ENCODE results near the gene SLC35A4.
A peak's percentile ranks its signal among the peaks of the same experiment; 100 is the strongest.
"Not testable (repeated sequence)": the region's sequence is repeated elsewhere in the genome, so short reads cannot be mapped to it uniquely, and the experiment has no call there.

Gene SLC35A4

GRCh38 chr5:140591747-140592372, 27.2 kb downstream of the SLC35A4 start:
- no peak for DNase-seq (ENCODE audit: low spot score)

DNA sequence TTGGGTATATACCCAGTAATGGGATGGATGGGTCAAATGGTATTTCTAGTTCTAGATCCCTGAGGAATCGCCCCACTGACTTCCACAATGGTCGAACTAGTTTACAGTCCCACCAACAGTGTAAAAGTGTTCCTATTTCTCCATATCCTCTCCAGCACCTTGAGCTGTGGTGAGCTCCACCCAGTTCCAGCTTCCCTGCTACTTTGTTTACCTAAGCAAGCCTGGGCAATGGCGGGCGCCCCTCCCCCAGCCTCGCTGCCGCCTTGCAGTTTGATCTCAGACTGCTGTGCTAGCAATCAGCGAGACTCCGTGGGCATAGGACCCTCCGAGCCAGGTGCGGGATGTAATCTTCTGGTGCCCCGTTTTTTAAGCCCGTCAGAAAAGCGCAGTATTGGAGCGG, 28.4 kb downstream of the SLC35A4 start:
- DNase-seq (ENCODE audit: low spot score) = not testable (repeated sequence)

- no peak for DNase-seq (ENCODE audit: low spot score)
Measured at GRCh38 chr5:140594169-140594568, 29.5 kb downstream of the SLC35A4 start.

- no peak for DNase-seq (ENCODE audit: low spot score)
Measured at GRCh38 chr5:140595538-140596300, 31.1 kb downstream of the SLC35A4 start.

DNA sequence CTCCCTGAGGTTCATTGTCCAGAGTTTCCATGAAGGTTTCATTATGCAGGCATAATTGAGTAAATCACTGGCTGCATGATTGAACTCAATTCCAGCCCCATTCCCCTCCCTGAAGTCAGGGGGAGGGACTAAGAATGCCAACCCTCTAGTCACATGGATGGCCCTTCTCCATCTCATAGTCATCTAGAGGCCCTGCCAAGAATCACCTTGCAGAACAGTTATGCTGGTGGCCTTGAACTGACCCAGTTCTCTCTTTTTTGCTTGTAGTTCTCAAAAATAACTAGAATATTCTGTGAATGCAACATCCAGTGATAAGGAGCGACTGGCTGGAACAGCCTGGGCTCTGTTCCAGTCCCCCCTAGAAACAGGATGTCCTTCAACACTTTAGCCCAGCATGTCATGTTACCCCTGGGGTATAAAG, 31.7 kb downstream of the SLC35A4 start:
- DNase-seq (ENCODE audit: low spot score) = no peak

GRCh38 chr5:140598836-140599235, 34.2 kb downstream of the SLC35A4 start:
- no peak for DNase-seq (ENCODE audit: low spot score)

DNA sequence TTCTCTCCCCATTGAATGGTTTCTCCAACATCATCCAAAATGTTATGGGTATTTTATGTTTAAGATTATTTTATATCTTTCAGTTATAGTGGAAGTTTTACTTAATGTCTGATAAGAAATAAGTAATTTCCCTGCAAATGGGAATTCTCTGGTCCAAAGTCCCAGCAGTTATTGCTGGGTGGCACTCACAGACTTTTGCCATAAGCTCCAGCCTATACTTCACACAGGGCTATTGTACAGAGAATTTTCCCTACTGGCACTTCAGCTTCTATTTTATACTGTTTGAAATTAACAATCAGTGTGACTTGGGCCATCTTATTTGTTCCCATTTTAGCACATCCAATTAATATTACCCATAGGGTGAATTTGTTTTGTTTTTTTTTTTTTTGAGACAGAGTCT, 35.5 kb downstream of the SLC35A4 start:
- DNase-seq (ENCODE audit: low spot score) = no peak

- no peak for DNase-seq (ENCODE audit: low spot score)
Measured at GRCh38 chr5:140602147-140602546, 37.5 kb downstream of the SLC35A4 start.

DNA sequence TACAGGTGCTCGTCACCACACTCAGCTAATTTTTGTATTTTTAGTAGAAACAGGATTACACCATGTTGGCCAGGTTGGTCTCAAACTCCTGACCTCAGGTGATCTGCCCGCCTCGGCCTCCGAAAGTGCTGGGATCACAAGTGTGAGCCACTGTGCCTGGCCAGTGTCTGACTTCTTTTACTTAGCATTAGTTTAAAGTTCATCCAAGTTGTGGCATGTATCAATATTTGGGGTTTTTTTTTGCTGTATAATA, 38.7 kb downstream of the SLC35A4 start:
- not testable (repeated sequence) for DNase-seq (ENCODE audit: low spot score)

GRCh38 chr5:140603734-140604133, 39.1 kb downstream of the SLC35A4 start:
- DNase-seq (ENCODE audit: low spot score) = no peak

GRCh38 chr5:140605879-140606278, 41.3 kb downstream of the SLC35A4 start:
- DNase-seq (ENCODE audit: low spot score) = no peak

DNA sequence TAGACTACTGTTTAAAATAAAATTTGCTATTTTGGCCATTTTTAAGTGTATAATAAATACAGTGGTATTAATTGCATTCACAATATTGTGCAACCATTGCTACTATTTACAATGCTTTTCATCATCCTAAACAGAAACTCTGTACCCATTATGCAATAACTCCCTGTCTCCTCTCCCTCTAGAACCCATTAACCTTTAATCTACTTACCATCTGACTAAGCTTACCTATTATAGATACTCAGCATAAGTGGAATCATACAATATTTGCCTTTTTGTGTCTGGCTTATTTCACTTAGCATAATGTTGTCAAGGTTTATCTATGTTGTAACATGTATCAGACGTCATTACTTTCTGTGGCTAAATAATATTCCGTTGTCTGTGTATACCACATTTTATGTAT, 42.4 kb downstream of the SLC35A4 start:
- DNase-seq (ENCODE audit: low spot score) = no peak

GRCh38 chr5:140608722-140609121, 44.1 kb downstream of the SLC35A4 start:
- DNase-seq (ENCODE audit: low spot score) = no peak

- peak; percentile 72 for DNase-seq (ENCODE audit: low spot score)
Measured at GRCh38 chr5:140609126-140609525, 44.5 kb downstream of the SLC35A4 start.

GRCh38 chr5:140611020-140611521, 46.4 kb downstream of the SLC35A4 start:
- DNase-seq (ENCODE audit: low spot score) = no peak
